ENCODE measurements around the gene CNTROB.

The CNTROB gene

DNA sequence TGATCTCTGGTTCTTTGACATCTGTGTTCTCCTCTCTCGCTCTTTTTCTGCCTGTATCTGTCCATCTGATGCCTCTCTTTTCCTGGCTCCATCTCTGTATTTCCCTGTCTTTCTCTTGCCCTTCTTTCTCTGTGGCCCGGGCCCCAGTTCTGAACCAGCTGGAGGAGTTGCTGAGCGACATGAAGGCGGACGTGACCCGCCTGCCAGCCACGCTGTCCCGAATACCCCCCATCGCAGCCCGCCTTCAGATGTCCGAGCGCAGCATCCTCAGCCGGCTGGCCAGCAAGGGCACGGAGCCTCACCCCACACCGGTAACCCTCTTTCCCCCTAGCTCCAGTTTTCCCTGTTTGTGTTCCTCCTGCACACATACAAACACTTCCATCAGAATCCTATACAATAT lies 21.7 kb upstream of the CNTROB start:
- DNase-seq = no peak

DNA sequence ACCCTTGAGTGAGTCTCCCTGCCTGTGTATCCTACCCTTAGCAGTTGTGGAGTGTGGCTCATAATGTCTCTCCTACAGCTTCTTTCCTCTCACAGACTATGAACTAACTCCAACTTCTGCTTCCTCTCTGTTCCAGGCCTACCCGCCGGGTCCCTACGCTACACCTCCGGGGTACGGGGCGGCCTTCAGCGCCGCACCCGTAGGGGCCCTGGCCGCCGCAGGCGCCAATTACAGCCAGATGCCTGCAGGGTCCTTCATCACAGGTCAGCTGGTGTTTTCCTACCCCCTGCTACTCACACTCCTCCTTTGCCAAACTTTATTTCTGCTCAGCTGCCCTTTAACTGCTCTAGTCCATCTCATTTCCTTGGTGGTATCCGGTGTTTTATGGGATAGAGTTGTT lies 21.3 kb upstream of the CNTROB start:
- DNase-seq = no peak

DNA sequence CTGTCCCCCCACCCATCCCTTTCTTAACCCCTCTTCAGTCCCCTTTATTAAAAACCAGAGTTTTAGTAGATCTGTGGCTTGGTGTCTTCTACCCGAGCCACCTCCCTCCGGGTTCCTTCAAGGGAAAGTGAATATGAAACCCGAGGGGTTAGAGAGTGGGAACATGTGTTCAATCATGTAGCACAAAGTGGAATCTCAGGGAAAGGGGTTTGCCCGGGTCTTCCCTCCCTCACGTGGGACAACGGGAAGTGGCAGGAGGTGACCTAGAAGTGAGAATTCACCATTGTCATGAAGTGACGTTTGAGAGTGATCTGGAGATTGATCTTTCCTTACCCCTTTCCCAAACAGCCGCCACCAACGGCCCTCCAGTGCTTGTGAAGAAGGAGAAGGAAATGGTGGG lies 20.9 kb upstream of the CNTROB start:
- DNase-seq = no peak

DNA sequence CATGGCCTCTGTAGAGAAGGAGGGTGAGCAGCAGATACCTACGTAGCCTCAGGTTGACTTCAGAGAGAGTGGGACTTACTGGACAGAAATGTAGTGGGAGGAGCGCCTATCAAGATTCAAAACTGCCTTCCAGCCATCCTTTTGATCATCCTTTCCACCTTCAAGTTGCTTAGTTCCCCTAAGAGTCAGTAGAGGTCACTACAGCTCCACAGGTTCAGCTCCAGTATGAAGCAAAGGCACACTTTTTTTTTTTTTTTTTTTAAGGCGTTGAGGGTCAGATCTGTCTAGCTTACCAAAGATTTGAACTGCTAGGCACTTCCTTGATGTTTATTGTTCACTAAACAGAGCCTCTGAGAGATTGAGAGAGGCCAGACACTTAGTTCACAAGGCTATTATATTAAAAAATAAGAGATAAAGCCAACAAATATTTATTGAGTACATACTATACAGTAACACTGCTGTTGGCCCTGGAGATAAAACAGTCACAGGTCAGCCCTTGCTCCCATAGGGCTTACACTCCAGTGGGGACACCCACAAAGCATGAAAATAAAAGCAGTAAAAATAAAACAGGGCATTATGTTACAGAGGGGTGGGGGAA lies 19.0 kb upstream of the CNTROB start:
- DNase-seq = peak; percentile 68 to 82

DNA sequence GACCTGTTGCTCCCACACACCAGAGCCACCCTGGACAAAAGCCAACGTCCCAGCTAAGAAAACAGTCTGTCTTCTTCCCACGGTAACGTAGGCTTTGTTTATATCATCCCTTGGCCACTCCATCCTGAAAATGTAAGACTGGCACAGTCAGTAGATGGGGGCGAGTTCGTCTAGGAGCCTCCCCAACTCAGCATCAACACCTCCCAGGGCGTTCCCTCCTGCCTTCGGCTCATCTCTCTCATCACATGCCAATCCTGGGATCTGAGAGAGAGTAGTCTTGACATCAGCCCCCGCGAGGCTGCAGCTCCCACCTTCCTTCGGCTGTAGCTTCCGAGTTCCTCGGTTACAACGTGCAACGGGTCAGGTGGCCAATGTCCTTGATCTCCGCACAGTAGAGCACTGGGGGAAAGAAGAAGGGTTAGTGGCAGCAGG lies 16.8 kb upstream of the CNTROB start:
- no peak for DNase-seq

DNA sequence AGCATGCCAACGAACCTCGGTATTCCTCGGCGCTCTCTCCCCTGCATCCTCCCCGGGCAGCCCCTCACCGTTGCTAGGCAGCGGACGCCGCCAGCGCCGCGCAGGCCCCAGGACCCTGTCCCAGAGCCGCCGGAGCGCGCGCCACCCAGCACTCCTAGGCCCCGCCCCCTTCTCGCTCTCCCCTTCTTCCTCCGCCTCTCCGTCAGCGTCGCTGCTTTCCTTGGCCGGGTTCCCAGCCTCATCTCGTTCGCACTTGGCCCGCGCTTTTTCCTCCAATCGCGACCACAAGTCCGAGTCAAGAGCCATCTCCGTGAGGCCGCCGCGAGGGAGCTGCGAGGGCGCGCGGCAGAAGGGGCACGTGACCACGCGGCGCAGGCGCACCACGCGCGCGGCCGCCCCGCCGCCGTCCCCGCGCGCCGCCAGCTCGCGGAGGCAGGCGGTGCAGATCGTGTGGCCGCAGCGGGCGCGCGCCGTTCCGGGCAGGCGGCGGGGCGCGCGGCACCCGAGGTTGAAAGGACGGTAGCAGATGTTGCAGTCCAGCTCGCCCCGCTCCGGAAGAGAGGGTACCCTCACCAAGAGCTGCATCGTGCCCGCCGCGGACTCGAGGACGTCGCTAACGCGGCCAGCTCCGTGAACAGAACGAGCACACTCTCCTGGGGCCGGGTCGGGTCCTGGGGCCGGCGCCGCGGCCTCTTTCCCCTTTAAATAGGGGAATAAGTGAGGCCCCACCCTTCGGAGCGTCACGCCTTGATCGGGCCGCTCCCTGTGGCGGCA lies 16.2 kb upstream of the CNTROB start, which contains the start of gene RNF227:
Gene RNF227 (minus strand): TSS at position 679 of the 774 bp plus-strand sequence. CDS start 94 bp downstream, at position 585.
- DNase-seq = peak; percentile 87 to 88

DNA sequence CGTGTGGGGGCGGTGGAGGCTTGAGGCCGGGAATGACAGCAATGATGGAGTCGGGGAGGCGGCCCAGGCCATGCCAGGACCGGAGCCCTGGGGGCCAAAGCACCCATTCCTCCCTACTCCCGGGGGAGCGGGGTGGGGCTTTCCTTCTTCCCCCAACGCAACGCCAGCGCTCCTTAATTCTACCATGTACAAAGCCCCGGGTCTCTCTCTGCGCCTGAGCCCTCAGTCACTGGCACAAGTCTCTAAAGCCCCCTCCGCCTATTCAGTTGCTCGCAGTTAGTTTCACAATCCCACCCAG lies 15.7 kb upstream of the CNTROB start:
- no peak for DNase-seq

DNA sequence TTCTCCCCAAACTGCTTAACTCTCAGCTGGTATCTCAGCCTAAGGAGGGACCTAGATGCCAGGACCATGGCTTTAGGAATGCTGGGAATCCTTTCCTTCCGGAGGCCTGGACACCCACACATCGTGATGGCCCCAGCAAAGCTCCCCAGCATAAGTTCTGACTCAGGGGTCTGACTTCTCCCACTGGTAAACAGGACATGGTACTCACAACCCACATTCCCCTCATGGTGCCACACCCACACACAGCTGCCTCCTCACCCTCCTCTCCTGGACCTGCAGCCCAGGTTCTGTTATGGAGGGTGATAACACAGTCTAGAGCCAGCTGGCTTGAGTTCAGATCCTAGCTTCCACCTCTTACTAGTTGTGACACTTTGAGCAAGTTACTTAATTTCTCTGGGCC lies 15.2 kb upstream of the CNTROB start:
- no peak for DNase-seq

DNA sequence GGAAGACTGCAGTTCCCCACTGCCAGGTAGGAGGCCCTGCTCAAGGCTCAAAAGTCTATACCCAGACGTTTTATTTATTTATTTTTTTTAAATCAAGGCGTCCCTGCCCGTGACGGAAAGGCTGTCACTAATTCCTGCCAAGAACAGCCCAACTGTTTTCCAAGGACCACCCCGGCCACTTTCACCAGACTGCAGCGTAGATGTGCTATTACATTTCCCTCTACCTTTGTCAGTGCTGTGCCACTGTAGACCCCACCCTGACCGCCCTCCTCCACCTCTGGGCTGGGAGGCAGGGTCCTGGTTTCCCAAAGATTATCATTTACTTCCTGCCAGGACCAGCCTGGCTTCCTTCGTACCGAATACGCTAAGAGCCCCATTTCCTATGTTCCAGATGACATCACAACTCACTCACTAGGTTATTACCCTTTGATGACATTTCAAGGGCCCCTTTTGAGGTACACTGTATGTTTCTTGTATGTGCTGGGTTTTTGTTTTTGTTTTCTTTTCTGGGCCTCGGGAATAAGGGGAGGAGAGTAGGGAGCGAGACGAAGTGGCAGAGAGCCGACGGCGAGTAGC lies 9.6 kb upstream of the CNTROB start:
- DNase-seq = no peak

DNA sequence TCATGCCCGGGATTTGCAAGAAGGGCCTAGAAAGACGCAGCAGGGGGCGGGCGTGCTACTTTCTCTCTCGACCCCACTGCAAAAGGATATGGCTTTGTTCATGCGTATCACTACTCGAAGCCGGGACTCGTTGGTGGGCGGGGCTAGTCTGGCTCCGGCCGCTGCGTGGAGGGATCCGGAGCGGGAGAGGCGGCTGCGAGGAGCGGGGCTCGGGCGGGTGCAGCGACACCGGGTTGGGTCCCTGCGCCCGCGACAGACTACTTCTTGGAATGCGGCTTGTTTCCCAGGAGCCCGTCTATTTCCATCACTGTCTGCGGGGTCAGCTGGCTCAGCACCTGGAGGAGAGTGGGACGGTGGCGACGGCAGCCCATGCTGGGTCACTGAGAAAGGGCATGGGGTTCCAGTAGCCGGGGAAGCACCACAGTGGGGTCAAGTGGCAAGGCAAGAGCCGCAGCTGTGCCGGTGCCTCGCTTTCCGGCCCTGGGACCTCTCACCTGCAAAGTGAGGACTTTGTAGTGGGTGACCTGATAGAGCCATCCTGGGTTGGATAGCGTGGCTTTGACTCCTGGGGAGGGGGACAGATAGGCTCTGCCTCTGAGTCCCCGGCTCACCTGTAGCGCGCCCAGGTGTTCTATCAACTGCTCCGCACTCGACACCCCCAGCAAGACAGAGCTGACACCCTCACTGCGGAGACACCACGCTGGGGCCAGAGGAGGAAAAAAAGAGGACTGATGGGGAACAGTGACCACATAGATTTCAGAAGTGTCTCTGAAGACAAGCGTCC lies 9.0 kb upstream of the CNTROB start:
- peak; percentile 86 to 88 for DNase-seq

DNA sequence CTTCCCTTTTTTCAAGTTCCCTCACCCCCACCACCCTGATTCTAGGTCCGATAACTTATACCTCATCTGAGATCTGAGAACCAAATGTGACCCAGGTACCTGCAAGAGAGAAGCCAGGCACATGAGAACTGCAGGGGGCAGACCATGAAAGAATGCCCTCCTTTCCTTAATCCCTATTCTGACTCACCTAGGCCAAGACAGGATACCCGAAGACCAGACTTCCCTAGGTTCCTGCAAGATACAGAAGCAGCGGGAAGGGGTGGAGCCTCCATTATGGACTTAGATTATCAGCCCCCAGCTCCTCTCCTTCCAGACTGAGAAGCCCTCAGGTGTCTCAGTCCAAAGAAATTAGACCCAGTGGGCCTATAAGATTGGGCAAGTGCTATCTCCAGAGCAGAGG lies 4.4 kb upstream of the CNTROB start:
- DNase-seq = no peak

DNA sequence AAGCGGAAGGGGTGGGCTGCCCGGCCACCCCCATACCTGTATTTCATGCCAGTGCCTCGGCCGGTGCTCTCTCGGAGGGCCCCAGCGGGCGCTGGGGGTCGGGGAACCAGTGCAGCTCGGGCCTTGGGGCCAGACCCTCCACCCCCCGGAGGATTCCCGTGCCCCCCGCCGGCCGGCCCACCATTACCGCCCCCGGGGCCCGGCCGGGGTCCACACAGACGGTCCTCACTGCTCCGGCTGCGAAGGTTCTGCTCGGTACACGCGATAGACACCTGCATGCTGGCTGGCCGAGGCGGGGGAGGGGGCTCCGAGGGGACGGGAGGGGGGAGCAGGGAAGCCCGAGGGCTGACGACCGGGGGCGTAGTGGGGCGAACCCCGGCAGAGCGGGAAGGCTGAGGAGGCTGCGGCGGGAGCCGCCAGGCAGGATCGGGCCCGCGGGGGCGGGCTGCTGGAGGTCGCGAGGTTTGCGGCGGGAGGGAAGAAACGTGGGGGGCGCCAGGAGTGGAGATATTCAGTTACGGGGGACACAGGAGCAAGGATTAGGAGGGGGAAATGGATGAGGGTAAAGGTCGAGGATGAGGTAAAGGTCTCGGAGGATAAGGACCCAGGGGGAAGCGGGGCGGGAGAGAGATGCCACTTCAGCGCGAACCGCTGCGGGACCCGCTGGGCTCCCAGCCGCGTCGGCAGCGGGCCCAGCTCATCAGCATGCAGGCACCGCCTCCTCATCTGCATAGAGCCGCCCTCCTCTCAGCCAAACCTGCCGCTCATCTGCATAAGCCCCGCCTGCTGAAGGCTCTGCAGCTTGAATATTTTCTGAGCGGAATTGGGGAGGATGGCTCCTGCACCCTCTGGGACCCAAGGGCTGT lies 2.6 kb upstream of the CNTROB start, which contains the start of gene KCNAB3:
Gene KCNAB3 (minus strand): TSS at position 699 of the 866 bp plus-strand sequence. CDS start 421 bp downstream, at position 278.
- peak; percentile 58 to 63 for DNase-seq

DNA sequence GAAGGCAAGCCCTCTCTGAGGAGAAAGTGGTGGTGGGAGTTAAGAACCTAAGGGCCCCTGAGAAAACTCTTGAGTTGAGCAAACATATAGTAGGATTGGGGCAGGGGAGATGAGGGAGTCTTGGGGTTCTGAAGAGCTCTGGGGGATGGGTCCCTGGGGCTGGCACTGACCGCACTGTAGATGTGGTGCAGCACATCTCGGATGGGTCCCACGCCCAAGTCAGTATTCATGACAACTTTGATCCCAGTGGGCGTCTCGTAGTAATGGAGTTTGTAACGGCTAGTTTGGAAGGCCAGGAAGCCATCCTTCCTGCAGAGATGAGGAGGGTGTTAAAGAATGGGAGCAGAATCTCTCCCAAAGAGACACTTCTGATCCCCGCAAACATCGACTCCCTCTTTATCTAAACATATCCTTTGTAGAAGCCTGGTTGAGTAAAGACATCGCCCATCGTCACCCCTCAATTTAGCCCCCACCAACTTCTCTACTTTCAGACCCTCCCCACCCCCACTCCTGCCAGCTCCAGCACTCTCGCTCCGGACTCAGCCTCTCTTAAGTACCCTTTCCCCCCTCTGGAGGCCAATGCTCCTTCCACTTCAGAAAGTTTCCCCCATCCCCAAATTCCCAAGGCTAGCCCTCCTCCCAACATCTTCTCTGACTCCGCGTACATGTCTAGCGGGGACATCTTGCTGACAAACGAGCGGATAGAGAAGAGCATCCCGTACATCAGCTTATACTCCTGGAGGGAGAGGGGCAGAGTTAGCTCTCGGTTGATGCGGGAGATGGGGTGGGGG lies 970 bp upstream of the CNTROB start:
- no peak for DNase-seq

DNA sequence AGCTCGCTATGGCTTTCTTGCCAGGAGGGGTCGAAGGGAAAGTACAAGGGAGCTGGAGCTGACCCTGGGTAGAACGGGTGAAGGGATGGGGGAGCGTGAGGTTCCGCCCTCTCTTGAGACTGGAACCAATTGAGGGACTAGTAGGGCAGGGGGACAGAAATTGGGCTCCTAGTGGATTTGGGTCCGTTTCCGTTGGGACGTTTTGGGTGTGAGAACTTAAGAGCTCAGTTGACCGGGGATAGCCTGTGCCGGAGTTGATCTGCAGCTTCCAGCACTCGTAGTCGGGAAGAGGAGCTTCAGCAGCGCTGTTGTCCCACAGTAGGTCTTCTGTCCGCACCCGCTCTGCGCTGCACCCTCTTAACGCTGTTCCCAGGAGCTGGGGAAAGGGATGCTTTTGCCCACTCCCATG lies 481 bp downstream of the CNTROB start:
- peak in 1 of 2 donors; percentile 39 for DNase-seq

DNA sequence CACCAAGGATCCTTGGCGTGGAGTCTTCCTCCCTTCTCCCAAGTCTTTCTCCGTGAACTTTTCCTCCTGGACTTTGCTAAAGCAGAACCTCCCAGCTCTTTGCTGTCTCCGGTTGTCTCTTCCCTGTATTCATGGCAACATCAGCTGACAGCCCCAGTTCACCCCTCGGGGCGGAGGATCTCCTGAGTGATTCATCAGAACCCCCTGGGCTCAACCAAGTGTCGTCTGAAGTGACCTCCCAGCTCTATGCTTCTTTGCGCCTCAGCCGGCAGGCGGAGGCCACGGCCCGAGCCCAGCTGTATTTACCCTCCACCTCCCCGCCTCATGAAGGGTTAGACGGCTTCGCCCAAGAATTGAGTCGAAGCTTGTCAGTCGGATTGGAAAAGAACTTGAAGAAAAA lies 943 bp downstream of the CNTROB start:
- DNase-seq = peak in 1 of 2 donors; percentile 70

DNA sequence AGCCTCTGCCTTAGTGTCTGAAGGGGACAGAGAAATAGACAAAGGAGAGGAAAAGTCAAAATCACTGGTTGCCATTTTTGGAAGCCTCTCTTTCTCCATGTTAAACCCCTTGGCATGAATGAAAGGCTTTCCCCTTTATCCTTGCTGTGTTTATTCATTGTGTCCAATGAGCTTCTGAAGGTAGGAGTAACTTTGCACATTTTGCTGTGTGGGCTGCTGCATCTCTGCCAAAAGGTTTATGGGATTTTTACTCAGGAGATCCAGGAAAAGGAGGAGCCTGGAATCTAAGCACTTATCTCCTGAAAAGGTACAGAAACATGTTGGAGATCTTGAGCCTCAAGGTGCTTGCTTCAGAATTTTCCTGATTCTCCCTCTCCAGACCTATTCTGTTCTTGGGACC lies 3.9 kb downstream of the CNTROB start:
- no peak for DNase-seq

DNA sequence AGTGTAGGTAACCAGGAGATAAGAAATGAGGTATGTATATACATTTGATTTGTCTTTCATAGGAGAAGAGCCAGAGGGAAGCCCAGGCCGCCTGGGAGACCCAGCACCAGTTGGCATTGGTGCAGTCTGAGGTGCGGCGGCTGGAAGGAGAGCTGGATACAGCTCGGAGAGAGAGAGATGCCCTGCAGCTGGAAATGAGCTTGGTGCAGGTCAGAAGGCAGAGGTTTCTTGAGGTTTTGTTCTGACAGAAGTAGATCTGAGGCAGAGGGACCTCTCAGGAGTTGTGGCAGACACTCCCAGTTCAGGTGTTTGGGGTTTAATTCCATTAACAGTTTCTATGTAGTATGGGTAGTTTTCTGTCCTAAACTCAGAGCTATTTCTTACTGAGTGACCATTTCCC lies 8.0 kb downstream of the CNTROB start:
- DNase-seq = no peak

DNA sequence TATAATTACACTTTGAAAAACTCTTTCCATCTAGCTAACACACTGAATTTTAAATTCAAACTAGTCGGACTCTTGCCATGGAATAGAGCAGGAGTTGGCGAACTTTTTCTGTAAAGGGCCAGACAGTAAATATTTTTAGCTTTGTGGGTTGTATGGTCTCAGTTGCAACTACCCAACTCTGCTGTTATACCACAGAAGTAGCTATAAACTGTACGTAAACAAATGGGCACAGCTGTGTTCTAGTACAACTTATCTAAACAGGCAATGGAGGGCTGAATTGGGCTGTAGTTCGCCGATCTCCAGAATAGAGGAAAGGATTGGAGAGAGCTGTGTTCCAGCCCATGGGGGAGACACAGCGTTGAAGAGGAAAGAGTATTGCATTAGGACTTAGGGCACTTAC lies 8.7 kb downstream of the CNTROB start:
- DNase-seq = no peak

DNA sequence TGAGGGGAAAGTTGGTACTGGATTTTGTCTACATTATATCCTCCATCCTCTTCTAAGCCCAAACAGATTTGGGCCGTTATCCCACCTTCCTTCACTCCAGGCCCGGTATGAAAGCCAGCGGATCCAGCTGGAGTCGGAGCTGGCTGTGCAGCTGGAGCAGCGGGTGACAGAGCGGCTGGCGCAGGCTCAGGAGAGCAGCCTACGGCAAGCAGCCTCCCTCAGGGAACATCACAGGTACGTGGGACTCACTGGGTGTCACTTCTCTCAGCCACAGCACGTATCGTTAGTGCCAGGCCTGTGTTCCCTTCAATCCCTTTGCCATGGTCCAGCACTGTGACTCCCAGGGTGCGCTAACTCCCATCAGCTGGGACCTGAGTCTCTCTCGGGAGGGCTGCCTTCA lies 11.3 kb downstream of the CNTROB start:
- no peak for DNase-seq

DNA sequence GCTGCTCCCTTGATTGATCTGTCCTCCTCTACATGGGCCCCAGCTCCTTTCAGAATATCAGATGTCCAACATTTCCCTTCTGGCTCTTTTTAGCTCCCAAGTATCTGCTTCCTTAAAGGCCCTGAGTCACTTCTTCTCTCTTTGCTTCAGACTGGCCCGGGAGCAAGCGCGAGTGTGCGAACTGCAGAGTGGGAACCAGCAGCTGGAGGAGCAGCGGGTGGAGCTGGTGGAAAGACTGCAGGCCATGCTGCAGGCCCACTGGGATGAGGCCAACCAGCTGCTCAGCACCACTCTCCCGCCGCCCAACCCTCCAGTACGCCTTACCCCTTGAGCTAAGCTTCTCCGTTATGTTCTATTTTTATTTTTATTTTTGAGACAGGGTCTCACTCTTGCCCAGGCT lies 12.3 kb downstream of the CNTROB start:
- no peak for DNase-seq

DNA sequence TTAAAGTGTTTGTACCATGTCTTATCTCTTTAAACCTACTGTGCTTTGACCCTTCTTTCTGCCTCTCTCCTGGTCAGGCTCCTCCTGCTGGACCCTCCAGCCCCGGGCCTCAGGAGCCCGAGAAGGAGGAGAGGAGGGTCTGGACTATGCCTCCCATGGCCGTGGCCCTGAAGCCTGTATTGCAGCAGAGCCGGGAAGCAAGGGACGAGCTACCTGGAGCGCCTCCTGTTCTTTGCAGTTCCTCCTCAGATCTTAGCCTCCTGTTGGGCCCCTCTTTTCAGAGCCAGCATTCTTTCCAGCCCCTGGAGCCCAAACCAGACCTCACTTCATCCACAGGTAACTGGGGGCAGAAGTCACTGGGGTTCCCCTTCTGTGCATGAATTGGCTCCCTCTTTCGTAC lies 13.6 kb downstream of the CNTROB start:
- DNase-seq = no peak

DNA sequence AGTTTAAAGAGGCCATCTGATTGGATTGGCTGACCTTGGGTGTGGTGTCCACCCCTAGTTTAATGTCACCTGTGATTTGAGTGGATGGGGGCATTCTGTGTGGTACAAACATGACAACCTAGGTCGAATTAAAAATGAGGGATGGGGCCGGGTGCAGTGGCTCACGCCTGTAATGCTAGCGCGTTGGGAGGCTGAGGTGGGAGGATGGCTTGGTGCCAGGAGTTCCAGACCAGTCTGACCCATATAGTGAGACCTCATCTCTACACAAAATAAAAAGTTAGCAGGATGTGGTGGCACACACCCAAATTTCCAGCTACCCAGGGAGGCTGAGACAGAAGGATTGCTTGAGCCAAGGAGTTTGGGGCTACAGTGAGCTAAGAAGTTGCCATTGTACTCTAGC lies 14.4 kb downstream of the CNTROB start:
- no peak for DNase-seq
